Measurements from ENCODE around the gene DHRS13. TPM values are rescaled to one million over a fixed set of nuclear protein-coding genes. Genes with fewer than 3 reads are reported as not detected.

The DHRS13 gene
- polyA plus RNA-seq, 1 donor (not counting 4 experiments of a cell fraction or from before 2014, with no cell fraction given) = 3.4 TPM

GRCh38 chr17:28854457-28855335, 48.2 kb downstream of the DHRS13 start, which contains the start of gene ERAL1:
ERAL1 (plus strand) TSS chr17:28855016; CDS start chr17:28855035, 19 bp downstream.
- Histone ChIP-seq H3K27ac (ENCODE audit: control insufficient read depth, insufficient read depth, low read length) (peak within 1 kb of the TSS; percentile 73), H2AFZ (ENCODE audit: control insufficient read depth, low read length) (peak within 1 kb of the TSS; percentile 93), H3K4me3 (ENCODE audit: control insufficient read depth in 2 of 3, extremely low read depth in 1 of 3, insufficient read depth in 2 of 3, low read depth in 1 of 3, low read length in 3 of 3) (peak within 1 kb of the TSS; percentile 72 to 88 (median 87)), H3K9ac (ENCODE audit: control insufficient read depth, extremely low read depth, insufficient read depth, low read length) (peak within 1 kb of the TSS; percentile 88), H3K4me2 (ENCODE audit: control insufficient read depth, extremely low read depth, insufficient read depth, low read depth, low read length) (peak within 1 kb of the TSS; percentile 96), H3K36me3 (ENCODE audit: control insufficient read depth in 2 of 2, extremely low read depth in 1 of 2, insufficient read depth in 2 of 2, low read length in 2 of 2) (peaks cover 20 to 24% of the 10 kb centered on the region in 2 experiments), H3K27me3 (ENCODE audit: control insufficient read depth, extremely low read depth, insufficient read depth, low read length) (no peaks in the 10 kb centered on the region), H3K79me2 (ENCODE audit: control insufficient read depth, insufficient read depth, low read length) (peaks cover 15% of the 10 kb centered on the region), H3K9me3 (ENCODE audit: control insufficient read depth, low read depth, low read length) (no peaks in the 10 kb centered on the region), H3K4me1 (ENCODE audit: control insufficient read depth, extremely low read depth, insufficient read depth, low read length) (peaks cover 11% of the 10 kb centered on the region), H3K9me1 (ENCODE audit: control insufficient read depth, extremely low read depth, insufficient read depth, low read length) (no peaks in the 10 kb centered on the region), H4K20me1 (ENCODE audit: control insufficient read depth, extremely low read depth, insufficient read depth, low read length) (no peaks in the 10 kb centered on the region)
- DNase-seq (ENCODE audit: low read depth, low spot score) (no peak), FAIRE-seq (peak; percentile 82)
- dilution Hi-C loops (cut with MboI; ENCODE audit: extremely low pct_ligation_motif_present, low sequenced_read_pairs) = no loop called here
- TF ChIP-seq CTCF (optimal IDR thresholded peaks at IDR 0.05 in 1 of 3, IDR thresholded peaks at IDR 0.05 in 1 of 3, conservative IDR thresholded peaks at IDR 0.05 in 1 of 3; ENCODE audit: extremely low read depth in 1 of 3, insufficient read depth in 2 of 3, low read length in 3 of 3) = no peak
- TF ChIP-seq EZH2 (IDR thresholded peaks at IDR 0.05; ENCODE audit: low read length) = no peak

- Histone ChIP-seq H3K4me3 (ENCODE audit: control insufficient read depth in 2 of 3, extremely low read depth in 1 of 3, insufficient read depth in 2 of 3, low read depth in 1 of 3, low read length in 3 of 3) (no peak overlapping the region), H3K4me1 (ENCODE audit: control insufficient read depth, extremely low read depth, insufficient read depth, low read length) (peaks cover 11% of the 10 kb centered on the region), H3K79me2 (ENCODE audit: control insufficient read depth, insufficient read depth, low read length) (peaks cover 15% of the 10 kb centered on the region), H3K27ac (ENCODE audit: control insufficient read depth, insufficient read depth, low read length) (no peak overlapping the region), H4K20me1 (ENCODE audit: control insufficient read depth, extremely low read depth, insufficient read depth, low read length) (no peaks in the 10 kb centered on the region), H2AFZ (ENCODE audit: control insufficient read depth, low read length) (no peak overlapping the region), H3K9me1 (ENCODE audit: control insufficient read depth, extremely low read depth, insufficient read depth, low read length) (no peaks in the 10 kb centered on the region), H3K9ac (ENCODE audit: control insufficient read depth, extremely low read depth, insufficient read depth, low read length) (no peak overlapping the region), H3K9me3 (ENCODE audit: control insufficient read depth, low read depth, low read length) (no peaks in the 10 kb centered on the region), H3K4me2 (ENCODE audit: control insufficient read depth, extremely low read depth, insufficient read depth, low read depth, low read length) (no peak overlapping the region), H3K27me3 (ENCODE audit: control insufficient read depth, extremely low read depth, insufficient read depth, low read length) (no peaks in the 10 kb centered on the region), H3K36me3 (ENCODE audit: control insufficient read depth in 2 of 2, extremely low read depth in 1 of 2, insufficient read depth in 2 of 2, low read length in 2 of 2) (peaks cover 10 to 13% of the 10 kb centered on the region in 2 experiments)
- TF ChIP-seq CTCF (optimal IDR thresholded peaks at IDR 0.05 in 1 of 3, IDR thresholded peaks at IDR 0.05 in 1 of 3, conservative IDR thresholded peaks at IDR 0.05 in 1 of 3; ENCODE audit: extremely low read depth in 1 of 3, insufficient read depth in 2 of 3, low read length in 3 of 3) (no peak), EZH2 (IDR thresholded peaks at IDR 0.05; ENCODE audit: low read length) (no peak)
- DNase-seq (ENCODE audit: low read depth, low spot score) = no peak
- dilution Hi-C loops (cut with MboI; ENCODE audit: extremely low pct_ligation_motif_present, low sequenced_read_pairs) = no loop called here
- FAIRE-seq = no peak
Measured at GRCh38 chr17:28853295-28853694, 49.6 kb downstream of the DHRS13 start.

Data from keratinocyte (primary cell).